Measurements from ENCODE around the gene ZMYND19.
"Not testable (repeated sequence)": the region's sequence is repeated elsewhere in the genome, so short reads cannot be mapped to it uniquely, and the experiment has no call there.

Gene ZMYND19

DNA sequence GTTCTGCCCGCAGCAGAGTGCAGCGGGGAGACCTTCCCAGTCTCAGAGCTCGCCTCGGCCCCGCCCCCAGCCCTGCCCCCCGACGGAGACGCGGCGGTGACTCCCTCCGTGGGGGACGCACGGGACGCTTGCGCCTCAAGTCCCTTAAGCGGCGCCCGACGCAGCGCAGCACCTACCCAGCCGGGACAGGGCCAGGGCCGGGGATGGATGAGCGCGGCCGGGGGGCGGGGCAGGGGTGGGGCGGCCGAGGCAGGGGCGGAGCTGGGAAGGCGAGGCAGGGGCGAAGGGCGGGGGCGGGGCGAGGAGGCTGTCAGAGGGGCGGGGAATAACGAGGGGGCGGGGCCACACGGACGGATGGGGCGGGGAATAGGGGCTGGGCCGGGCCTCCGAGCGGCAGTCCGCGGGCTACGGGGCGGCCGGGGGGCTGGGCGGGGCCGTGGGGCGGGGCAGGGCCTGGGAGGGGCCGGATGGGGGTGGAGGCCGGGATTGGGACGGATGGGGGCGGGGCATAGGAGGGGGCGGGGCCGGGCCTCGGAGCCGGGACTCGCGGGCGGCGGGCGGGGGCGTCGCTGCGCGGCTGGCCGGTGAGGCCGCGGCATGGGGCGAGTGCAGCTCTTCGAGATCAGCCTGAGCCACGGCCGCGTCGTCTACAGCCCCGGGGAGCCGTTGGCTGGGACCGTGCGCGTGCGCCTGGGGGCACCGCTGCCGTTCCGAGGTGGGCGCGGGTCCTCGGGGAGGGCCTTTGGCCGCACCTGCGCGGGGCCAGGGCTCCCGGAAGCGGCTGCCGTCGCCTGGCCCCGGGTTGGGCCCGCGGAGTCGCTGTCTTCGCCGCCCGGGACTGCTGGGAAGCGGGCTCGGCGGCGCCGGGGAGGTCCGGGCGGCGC lies 15.1 kb upstream of the ZMYND19 start, which contains the start of gene ARRDC1:
TSS of gene ARRDC1 (plus strand) at position 566 of the 884 bp plus-strand sequence. CDS start at position 598, 32 bp downstream.
- no peak for DNase-seq (ENCODE audit: low read depth)
- TF ChIP-seq, protein P1, sequence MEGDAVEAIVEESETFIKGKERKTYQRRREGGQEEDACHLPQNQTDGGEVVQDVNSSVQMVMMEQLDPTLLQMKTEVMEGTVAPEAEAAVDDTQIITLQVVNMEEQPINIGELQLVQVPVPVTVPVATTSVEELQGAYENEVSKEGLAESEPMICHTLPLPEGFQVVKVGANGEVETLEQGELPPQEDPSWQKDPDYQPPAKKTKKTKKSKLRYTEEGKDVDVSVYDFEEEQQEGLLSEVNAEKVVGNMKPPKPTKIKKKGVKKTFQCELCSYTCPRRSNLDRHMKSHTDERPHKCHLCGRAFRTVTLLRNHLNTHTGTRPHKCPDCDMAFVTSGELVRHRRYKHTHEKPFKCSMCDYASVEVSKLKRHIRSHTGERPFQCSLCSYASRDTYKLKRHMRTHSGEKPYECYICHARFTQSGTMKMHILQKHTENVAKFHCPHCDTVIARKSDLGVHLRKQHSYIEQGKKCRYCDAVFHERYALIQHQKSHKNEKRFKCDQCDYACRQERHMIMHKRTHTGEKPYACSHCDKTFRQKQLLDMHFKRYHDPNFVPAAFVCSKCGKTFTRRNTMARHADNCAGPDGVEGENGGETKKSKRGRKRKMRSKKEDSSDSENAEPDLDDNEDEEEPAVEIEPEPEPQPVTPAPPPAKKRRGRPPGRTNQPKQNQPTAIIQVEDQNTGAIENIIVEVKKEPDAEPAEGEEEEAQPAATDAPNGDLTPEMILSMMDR (conservative IDR thresholded peaks at IDR 0.05; ENCODE audit: low read depth, low read length) = no peak
- peak within 1 kb of the TSS; percentile 50 for H3K4me3 ChIP-seq (ENCODE audit: low read length)

DNA sequence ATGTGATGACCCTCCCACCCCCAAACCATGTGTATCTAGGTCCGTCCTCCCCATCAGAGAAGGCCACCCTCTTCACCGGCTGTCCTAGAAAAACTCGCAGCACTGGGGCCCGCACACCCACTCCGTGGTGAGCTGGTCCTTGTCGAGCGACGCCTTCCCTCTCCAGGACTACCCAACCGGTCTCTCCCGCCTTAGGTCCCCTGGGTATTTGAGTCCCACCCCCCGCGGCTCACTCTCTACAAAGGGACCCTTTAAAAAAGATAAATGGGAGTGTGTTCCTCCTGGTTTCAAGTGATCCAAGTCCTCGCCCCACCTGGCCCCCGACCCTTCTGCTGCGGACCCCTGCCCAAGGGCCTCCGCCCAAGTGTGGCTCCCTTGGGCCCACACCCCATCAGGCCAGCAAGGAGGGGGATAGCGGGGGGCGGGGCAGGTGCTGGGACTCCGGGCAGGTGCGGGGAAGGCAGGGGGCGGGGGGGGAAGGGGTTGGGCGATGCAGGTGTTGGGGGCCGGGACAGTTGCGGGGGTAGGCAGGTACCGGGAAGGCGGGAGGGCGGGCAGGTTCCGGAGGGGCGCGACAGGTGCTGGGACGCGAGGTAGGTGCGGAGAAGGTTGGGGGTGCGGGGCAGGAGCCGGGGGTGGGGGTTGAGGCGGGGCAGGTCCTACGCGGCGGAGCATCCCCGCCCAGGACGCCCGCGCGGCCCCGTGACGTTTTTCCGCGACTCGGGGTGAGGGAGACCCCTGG lies 14.2 kb upstream of the ZMYND19 start:
- TF ChIP-seq, protein P1 (conservative IDR thresholded peaks at IDR 0.05; ENCODE audit: low read depth, low read length) = no peak
- H3K4me3 ChIP-seq (ENCODE audit: low read length) = peak overlapping the region; percentile 50
- no peak for DNase-seq (ENCODE audit: low read depth)

DNA sequence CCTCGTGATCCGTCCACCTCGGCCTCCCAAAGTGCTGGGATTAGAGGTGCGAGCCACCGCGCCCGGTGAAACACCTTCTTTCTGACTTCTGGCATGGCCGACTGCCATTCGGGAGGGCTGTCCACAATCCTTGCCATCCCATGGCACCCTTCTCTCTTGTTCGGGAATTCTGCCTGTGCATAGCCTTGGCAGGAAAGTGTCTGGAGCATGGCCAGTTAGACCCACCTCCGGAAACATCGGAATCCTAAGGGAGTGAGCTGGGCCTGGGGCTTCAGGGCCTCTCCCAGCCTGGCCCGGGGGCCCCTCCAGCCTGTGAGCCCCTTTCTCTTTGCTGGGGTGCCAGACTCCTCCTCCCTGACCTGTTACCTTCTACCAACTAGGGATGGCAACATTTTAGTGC lies 13.6 kb upstream of the ZMYND19 start:
- no peak overlapping the region for H3K4me3 ChIP-seq (ENCODE audit: low read length)
- TF ChIP-seq, protein P1 (conservative IDR thresholded peaks at IDR 0.05; ENCODE audit: low read depth, low read length) = no peak
- no peak for DNase-seq (ENCODE audit: low read depth)

DNA sequence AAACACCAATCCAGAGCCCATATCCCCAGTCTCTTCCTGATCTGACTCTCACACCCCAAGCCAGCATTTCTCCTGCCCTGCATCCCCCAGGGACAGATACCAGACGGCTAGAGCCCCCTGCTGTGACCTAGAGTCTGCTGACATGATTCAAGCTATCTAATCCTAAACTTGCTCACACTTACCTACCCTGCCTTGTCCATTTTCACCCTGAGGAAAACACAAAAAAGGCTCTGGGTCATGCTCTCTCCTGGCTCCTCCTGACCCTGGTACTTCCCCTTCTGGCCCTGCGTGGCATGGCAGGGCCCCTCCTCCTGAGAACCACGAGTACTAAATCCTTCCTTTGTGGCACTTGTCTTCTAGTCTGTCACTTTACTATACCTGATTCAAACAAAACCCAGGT lies 12.3 kb upstream of the ZMYND19 start:
- DNase-seq (ENCODE audit: low read depth) = no peak
- TF ChIP-seq, protein P1 (conservative IDR thresholded peaks at IDR 0.05; ENCODE audit: low read depth, low read length) = peak; percentile 13
- no peak overlapping the region for H3K4me3 ChIP-seq (ENCODE audit: low read length)

DNA sequence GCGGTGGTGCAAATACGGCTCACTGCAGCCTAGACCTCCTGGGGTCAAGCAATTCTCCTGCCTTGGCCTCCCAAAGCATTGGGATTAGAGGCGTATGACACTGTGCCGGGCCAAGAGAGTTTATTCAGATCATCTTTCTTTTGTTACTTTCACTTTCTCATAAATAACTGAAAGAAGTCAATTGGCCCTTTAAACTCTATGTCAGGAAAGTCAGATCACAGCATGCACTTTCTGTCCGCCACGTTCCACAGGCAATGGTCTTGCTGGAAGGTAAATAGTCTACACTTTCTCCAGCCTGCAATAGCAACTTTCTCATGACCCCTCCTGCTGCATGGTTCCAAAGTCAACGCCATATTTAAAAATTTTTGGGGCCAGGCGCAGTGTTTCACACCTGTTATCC lies 8.6 kb upstream of the ZMYND19 start:
- TF ChIP-seq, protein P1 (conservative IDR thresholded peaks at IDR 0.05; ENCODE audit: low read depth, low read length) = no peak
- no peak for DNase-seq (ENCODE audit: low read depth)
- no peak overlapping the region for H3K4me3 ChIP-seq (ENCODE audit: low read length)

DNA sequence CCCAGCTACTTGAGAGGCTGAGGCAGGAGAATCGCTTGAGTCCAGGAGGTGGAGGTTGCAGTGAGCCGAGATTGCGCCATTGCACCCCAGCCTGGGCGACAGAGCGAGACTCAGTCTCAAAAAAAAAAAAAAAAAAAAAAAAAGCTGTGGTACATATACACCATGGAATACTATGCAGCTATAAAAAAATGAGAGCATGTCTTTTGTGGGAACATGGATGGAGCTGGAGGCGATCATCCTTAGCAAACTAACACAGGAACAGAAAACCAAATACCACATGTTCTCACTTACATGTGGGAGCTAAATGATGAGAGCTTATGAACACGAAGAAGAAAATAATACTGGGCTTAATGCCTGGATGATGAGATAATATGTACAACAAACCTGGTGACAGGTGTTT lies 6.3 kb upstream of the ZMYND19 start:
- H3K4me3 ChIP-seq (ENCODE audit: low read length); DNase-seq (ENCODE audit: low read depth): not testable (repeated sequence)

DNA sequence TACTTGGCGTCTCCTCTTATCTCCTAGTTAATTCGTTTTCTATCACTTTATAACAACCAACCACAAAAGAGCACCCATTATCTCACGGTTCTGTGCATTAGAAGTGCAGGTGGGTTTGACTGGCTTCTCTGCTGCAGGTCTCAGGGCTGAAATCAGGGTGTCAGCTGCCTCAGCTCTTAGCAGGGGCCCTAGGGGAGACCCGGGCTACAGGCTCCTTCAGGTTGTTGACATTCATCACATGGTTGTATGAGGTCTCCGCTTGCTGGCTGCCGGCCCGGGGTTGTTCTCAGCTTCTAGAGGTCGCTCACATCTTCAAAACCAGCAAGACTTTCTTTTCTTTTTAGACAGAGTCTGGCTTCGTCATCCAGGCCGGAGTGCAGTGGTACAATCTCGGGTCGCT lies 2.9 kb upstream of the ZMYND19 start:
- no peak overlapping the region for H3K4me3 ChIP-seq (ENCODE audit: low read length)
- TF ChIP-seq, protein P1 (conservative IDR thresholded peaks at IDR 0.05; ENCODE audit: low read depth, low read length) = no peak
- no peak for DNase-seq (ENCODE audit: low read depth)
